NCI-H2196 (cell line): ENCODE data around the gene REG1B.

Source experiments
- DNase-seq: peaks from one replicate; lab custom pipeline; 2025; ENCODE audit not compliant: unreplicated experiment; lab: John Stamatoyannopoulos, UW

REG1B gene

DNA sequence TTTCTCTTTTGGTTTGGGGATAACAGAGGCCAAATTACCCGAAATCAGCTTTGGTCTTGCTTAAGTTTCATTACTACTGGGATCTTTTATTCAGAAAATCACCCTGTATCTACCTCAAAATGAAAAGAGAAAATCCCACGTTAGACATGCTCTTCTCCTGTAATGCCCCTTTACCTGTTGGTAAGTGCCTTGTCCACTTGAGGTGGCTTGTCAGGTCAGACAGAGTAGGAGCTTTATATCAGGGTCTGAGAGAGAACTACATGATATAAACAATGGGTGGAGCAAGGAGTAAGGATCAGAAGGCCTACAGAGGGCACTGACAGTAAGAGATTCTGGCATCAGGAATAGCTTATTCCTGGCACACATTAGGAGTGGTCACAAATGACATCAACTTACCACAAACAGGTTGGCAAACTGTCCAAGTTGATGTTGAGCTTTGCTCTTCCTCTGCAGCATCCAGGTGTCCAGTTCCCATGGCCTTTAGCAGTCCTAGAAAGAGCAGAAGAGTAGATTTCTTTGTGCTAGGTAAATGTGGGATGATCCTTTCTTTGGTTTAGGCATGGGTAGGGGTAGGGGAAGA, at the start of gene REG1B:
Gene REG1B (minus strand): TSS at position 209 of the 580 bp plus-strand sequence. CDS start 381 bp downstream, outside the sequence.
- no peak for DNase-seq

GRCh38 chr2:79131687-79132086, 43.9 kb upstream of the REG1B start:
- DNase-seq = no peak

DNA sequence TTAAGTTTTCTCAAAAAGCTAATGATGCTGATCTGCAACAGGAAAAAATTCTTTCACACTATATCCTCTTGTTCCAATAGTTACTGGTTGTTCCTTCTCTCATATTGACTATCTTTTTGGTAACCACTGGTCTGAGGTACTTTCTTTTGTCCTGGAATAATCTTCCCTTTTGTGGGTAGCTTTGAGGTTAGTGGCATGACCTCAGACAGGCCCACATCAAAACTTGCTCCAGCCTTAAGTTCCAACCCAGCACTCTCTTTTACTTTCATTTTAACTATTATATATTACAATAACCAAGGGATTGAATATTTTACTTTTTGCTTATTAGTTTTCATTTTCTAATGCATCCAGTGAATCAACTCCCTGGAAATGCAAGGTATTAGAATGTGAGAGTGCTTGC, 42.0 kb upstream of the REG1B start:
- DNase-seq = no peak

DNA sequence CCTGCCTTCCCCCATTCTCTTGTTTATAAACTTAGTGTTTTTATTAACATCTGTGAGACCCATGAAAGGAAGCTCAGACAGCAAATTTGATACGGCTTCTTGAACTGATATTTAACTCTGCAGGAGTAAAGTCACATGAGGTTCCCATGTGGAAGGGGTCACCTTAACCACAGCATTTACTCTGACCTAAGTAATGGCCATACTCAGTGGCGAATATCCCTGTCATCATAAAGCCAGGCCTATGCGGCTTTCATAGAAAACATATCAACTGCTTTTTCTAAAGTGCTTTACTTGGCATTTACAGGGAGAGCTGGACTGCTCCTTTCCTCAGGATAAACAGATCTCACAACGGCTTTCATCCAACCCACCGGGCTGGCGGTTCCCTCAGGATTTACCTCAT, 41.5 kb upstream of the REG1B start:
- no peak for DNase-seq

- no peak for DNase-seq
These were observed 40.6 kb upstream of the REG1B start for GRCh38 chr2:79128406-79128805.

DNA sequence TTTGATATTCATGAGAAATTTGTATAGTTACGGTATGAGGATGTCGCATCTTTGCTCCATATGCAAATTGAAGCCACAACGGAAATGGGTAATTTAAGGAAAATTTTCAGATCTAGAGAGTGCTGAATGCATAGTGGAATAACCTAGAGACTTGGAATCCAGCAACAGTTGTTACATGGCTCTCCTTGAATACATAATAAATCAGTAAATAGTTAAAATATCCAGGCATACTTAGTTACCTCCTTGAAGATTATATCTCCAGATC, 37.9 kb upstream of the REG1B start:
- DNase-seq = no peak

DNA sequence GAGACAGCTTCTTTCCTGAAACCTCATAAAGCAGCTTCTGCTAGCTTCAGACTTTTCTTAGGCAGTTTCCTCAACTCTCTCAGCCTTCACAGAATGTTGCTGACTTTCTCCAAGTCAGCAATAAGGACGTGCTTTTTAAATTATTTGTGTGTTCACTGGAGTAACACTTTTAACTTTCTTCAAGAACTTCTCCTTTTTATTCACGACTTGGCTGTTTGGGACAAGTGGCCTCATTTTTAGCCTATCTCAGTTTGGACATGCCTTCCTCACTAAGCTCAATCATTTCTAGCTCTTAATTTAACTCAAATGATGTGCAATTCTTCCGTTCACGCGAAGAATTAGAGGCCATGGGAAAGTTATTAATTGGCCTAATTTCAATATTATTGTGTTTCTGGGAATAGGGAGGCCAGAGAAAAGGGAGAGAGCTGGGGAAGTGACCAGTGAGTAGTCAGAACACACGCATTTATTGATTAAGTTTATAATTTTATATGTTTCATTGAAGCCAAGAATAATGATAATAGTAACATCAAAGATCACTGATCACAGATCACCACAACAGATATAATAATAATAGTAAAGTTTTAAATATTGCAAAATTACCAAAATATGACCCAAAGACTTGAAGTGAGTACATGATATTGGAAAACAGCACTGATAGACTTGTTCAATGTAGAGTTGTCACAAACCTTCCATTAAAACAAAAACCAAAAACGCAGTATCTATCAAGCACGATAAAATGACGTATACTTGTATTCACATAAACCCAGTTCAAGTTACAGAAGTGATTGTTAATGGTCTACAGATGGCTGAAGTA, 37.3 kb upstream of the REG1B start:
- no peak for DNase-seq

DNA sequence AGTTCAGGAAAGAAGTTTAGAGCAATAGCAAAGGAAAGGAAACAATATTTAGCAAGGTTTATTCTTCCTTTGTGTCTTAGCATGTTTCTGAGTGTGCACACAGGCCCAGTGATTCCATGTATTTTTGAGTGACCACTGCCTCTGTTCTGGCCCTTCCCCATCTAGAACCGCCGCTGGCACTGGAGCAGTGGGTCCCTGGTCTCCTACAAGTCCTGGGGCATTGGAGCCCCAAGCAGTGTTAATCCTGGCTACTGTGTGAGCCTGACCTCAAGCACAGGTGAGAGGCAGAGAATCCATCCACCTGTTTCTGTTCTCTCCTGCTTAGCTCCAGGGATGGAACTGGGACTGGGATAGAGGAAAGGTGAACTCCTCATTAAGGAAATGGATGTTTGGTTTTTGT, 34.9 kb upstream of the REG1B start:
- no peak for DNase-seq

GRCh38 chr2:79120194-79120713, 32.5 kb upstream of the REG1B start, which contains the start of gene REG1A:
REG1A (plus strand) TSS chr2:79120488; CDS start chr2:79120862, 374 bp downstream.
- no peak for DNase-seq

- no peak for DNase-seq
These were observed 29.5 kb upstream of the REG1B start for GRCh38 chr2:79116997-79117928.

GRCh38 chr2:79114797-79115494, 27.2 kb upstream of the REG1B start:
- no peak for DNase-seq

DNA sequence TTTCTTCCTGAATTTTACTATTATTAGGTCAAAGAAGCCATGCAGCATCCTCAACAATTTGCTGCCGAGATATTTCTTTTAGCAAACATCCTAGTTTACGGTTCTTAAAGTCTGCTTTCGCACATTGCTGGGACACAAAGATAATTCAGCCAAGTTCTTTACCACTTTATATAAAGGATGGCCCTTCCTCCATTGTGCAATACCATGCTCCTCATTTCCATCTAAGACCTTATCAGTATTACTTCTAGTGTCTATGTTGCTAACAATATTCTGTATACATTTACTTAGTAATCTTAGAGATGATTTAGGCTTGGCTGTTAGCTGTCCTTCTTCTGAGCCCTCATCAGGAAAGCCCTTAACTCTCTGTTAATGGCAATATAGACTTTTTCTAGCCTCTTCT, 24.5 kb upstream of the REG1B start:
- no peak for DNase-seq

GRCh38 chr2:79105259-79105658, 17.5 kb upstream of the REG1B start:
- no peak for DNase-seq

DNA sequence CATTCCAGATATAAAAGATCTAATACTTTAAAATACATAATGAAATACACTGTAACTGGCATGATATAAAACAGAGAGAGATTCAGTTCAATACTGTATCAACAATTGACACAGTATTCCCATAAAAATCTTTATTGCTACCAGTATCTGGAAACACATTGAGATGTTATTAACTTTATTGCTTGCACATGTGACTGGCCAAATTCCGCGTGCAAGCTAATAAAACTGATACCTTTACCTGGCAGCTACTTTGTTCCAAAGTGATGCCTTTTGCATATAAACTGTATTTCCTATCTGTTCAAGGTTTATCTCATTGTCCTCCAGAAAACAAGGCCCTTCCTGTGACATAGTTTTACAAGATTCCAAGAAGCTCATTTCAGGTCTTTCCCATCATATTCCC, 15.4 kb upstream of the REG1B start:
- DNase-seq = no peak

- DNase-seq = no peak
These were observed 13.2 kb upstream of the REG1B start for GRCh38 chr2:79101024-79101423.

- no peak for DNase-seq
These were observed 12.5 kb upstream of the REG1B start for GRCh38 chr2:79100285-79100684.

DNA sequence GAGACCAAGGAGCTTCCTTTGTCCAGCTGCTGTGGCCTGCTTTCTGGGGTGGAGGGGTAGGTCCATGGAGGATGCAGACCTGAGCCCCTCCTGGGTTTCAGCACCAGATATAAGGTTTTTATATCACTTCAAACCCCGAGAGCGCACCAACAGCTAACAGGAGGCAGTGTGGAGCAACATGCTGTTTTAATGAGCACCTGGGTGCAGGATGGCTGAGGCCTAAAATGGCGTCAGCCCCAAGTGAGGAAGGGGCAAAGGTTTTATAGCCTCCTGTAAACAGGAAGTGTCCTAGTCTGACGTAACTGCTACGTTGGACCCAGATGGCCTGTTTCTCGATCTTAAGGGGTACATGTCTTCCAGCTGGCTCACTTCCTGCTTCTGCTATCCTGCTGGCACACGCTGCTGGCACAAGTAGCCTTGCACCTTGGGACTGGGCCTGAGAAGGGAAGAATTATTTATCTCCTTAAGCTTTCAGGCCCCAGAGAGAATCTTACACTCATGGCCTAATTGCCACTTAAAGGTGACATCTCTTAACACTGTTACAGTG, 11.4 kb upstream of the REG1B start:
- DNase-seq = no peak

- DNase-seq = no peak
These were observed 10.1 kb upstream of the REG1B start for GRCh38 chr2:79097843-79098242.

DNA sequence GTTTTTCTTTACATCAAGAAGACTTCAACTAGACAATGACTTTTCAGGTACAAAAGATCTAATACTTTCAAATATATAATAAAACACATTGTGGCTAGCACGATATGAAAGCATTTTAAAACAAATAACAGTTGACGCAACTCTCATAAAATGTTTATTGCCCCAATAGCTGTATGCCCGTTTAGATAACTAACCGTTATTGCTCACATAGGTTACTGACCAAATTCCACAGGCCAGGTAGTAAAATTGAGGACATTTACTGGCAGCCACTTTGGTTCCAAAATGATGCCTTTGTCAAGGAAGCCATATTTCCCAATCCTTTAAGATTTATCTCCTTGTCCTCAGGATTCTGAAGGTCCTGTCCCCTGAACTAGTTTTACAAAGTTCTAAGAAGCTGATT, 2.9 kb upstream of the REG1B start:
- no peak for DNase-seq

GRCh38 chr2:79086255-79086654, 1.5 kb downstream of the REG1B start:
- no peak for DNase-seq

DNA sequence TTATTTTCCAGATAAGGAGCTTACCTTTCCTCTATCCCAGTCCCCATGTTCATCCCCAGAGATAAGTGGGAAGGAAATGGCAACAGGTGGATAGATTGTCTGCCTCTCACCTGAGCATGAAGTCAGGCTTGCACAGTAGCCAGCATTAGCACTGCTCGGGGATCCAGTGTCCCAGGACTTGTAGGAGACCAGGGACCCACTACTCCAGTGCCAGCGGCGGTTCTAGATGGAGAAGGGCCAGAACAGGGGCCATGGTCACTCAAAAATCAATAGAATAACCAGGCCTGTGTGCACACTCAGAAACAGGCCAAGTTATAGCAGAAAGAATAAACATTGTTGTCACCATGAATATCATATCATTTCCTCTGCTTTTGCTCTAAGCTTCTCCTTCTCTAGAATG, 2.4 kb downstream of the REG1B start:
- DNase-seq = no peak
